Measurements from ENCODE around the gene BCKDK.
A peak's percentile ranks its signal among the peaks of the same experiment; 100 is the strongest.

Gene BCKDK

GRCh38 chr16:31088459-31089183, 19.6 kb upstream of the BCKDK start, which contains the start of gene PRSS53:
TSS of gene PRSS53 (minus strand) at chr16:31088943. CDS start at chr16:31088809, 134 bp downstream.
- no peak for DNase-seq (ENCODE audit: low read depth)
- no peak for TF ChIP-seq CTCF (IDR thresholded peaks at IDR 0.05; ENCODE audit: low read depth, low read length, missing control alignments)
- H3K4me3 ChIP-seq (ENCODE audit: low read depth, low read length), result no peak within 1 kb of the TSS

GRCh38 chr16:31089199-31089598, 19.0 kb upstream of the BCKDK start:
- TF ChIP-seq CTCF (IDR thresholded peaks at IDR 0.05; ENCODE audit: low read depth, low read length, missing control alignments), result no peak
- no peak for DNase-seq (ENCODE audit: low read depth)
- H3K4me3 ChIP-seq (ENCODE audit: low read depth, low read length), result no peak overlapping the region

DNA sequence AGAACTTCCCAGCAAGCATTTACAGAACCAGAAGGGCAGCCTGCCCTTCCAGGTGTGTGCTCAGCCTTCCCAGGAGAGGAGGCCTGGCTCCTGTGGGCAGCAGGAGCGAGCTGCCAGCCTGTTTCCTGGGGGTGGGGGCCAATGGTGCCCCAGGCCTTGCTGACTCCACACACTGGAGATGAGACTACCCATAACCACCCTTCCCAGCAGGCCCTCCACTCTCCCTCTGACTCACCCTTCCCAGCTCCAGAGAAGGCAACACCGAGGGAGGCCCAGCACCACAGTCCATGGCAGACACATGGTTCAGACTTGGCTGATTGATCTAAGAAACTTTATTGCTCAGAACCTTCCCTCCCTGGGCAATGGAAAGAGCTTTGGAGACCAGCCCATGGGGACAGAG, 17.6 kb upstream of the BCKDK start:
- no peak for TF ChIP-seq CTCF (IDR thresholded peaks at IDR 0.05; ENCODE audit: low read depth, low read length, missing control alignments)
- no peak overlapping the region for H3K4me3 ChIP-seq (ENCODE audit: low read depth, low read length)
- no peak for DNase-seq (ENCODE audit: low read depth)

GRCh38 chr16:31092330-31092729, 15.9 kb upstream of the BCKDK start:
- no peak overlapping the region for H3K4me3 ChIP-seq (ENCODE audit: low read depth, low read length)
- DNase-seq (ENCODE audit: low read depth), result no peak
- no peak for TF ChIP-seq CTCF (IDR thresholded peaks at IDR 0.05; ENCODE audit: low read depth, low read length, missing control alignments)

DNA sequence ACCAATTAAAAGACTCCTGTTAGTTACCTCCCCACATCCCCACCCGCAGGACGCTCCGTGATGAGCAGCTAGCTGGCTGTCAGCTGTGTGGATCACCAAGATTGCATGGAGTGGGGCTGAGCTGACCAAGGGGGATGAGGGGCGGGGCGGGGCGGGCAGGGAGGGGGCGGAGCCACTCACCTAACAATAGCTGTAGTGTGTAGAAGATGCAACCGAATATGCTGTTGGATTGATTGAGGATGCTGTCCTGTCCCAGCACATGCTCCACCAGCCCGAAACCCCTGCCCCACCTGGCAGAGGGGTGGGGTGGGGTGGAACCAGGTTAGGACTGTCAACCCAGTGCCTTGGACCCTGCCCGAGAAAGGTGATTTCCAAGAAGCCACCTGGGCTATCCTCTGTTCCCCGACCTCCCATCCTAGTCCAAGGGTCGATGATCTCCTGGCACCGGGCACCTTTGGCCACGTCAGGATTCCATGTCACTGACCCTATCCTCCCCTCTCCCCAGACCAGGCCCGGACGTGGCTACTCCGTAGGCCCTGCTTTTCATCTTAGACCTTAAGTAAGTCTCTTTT, 15.0 kb upstream of the BCKDK start:
- TF ChIP-seq CTCF (IDR thresholded peaks at IDR 0.05; ENCODE audit: low read depth, low read length, missing control alignments), result no peak
- H3K4me3 ChIP-seq (ENCODE audit: low read depth, low read length), result peak overlapping the region; percentile 78
- DNase-seq (ENCODE audit: low read depth), result no peak

DNA sequence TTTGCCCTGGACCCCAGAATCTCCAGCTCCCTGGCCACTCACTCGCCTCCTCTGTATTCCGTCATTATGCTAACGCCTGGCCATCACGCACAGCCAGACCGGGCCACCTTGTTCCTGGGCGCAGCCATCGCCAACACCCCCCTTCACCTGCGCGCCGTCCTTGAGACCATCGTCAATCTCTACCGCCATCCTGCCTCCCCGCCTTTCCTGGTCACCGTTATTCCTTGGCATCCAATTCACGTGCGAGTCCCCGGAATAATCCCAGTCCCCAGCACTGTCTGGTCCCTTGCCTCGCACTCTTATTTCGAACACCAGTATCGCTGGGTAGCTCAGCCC, 14.1 kb upstream of the BCKDK start:
- DNase-seq (ENCODE audit: low read depth), result no peak
- peak overlapping the region; percentile 78 for H3K4me3 ChIP-seq (ENCODE audit: low read depth, low read length)
- no peak for TF ChIP-seq CTCF (IDR thresholded peaks at IDR 0.05; ENCODE audit: low read depth, low read length, missing control alignments)

Measured in GM12864 (cell line).